A549 (cell line): ENCODE data around the gene RAPGEFL1. TPM values are rescaled to one million over a fixed set of nuclear protein-coding genes. Genes with fewer than 3 reads are reported as not detected.

ENCODE experiments used
- ATAC-seq, 2 experiments: fragments of 200-7000 bp in 1 of 2; fragments of >200 bp in 1 of 2; cut with Nextera tagmentation in 1 of 2; cut with Tn5 transposase in 1 of 2; 3 replicates each; pipeline versions ENCODE4 v1.8.0 to v1.9.1; 2018 to 2020; ENCODE audit warnings: mild to moderate bottlenecking in 1 of 2, moderate library complexity in 1 of 2
- CTCF ChIA-PET: fragments of 300-600 bp; sonication (Branson Sonifier 250); formaldehyde crosslinking; extraction: SDS; loops from one replicate; lab custom pipeline; 2021; ENCODE audit warnings: antibody characterized with exemption, inconsistent platforms; lab: Yijun Ruan, JAX
- POLR2A ChIA-PET: fragments of 350-600 bp; formaldehyde crosslinking; extraction: SDS; loops from one replicate; lab custom pipeline; 2021; ENCODE audit warnings: antibody characterized with exemption, inconsistent platforms; lab: Yijun Ruan, JAX
- DNase-seq, 2 experiments: peaks; one replicate each; pipeline versions ENCODE4 v3.0.0 to v3.0.0-alpha.2; 2011 to 2016; ENCODE audit warnings: low read depth in 1 of 2, low spot score in 1 of 2
- FAIRE-seq: peaks from 2 replicates; lab custom pipeline; 2011; peaks lifted over from hg19 to GRCh38; lab: Jason Lieb, UNC
- H3K27ac ChIP-seq, 2 experiments: fragments of >200 bp; sonication (Bioruptor Twin); formaldehyde crosslinking; 3 replicates each; pipeline ENCODE4 v1.5.1; 2016 to 2017
- H3K4me1 ChIP-seq: fragments of >200 bp; sonication (Bioruptor Twin); formaldehyde crosslinking; 3 replicates; pipeline ENCODE4 v1.6.1; 2016
- H3K4me2 ChIP-seq: fragments of >200 bp; sonication (Bioruptor Twin); formaldehyde crosslinking; 3 replicates; pipeline ENCODE4 v1.6.1; 2016
- H3K4me3 ChIP-seq: fragments of >200 bp; sonication (Bioruptor Twin); formaldehyde crosslinking; 3 replicates; pipeline ENCODE4 v1.5.1; 2016
- H3K9me3 ChIP-seq: fragments of >200 bp; sonication (Bioruptor Twin); formaldehyde crosslinking; 3 replicates; pipeline ENCODE4 v1.6.1; 2016
- BHLHE40 ChIP-seq: IDR thresholded peaks from 2 replicates; pipeline ENCODE4 v1.6.1; 2012; ENCODE audit warnings: low read depth, low read length, inconsistent platforms
- CBX2 ChIP-seq: fragments of 200-600 bp; sonication (generic); IDR thresholded peaks from 2 replicates; pipeline ENCODE4 v1.6.1; 2016; ENCODE audit warnings: low read depth, mild to moderate bottlenecking, borderline replicate concordance
- CBX8 ChIP-seq: fragments of 200-600 bp; sonication (generic); IDR thresholded peaks from 2 replicates; pipeline ENCODE4 v1.6.1; 2016
- EP300 ChIP-seq, 2 experiments: fragments of >200 bp; sonication (Bioruptor Twin); formaldehyde crosslinking; IDR thresholded peaks; 2 replicates in 1 of 2; 3 replicates in 1 of 2; pipeline ENCODE4 v1.6.1; 2016 to 2017
- FOXS1 ChIP-seq: fragments of 250-450 bp; sonication (Bioruptor Pico); IDR thresholded peaks from 2 replicates; pipeline ENCODE4 v1.5.0; 2020; ENCODE audit warnings: mild to moderate bottlenecking, moderate library complexity
- HOXA7 ChIP-seq: fragments of 250-450 bp; sonication (Bioruptor Pico); IDR thresholded peaks from 2 replicates; pipeline ENCODE4 v1.5.0; 2020; ENCODE audit warnings: mild to moderate bottlenecking, moderate library complexity
- HOXB13 ChIP-seq: fragments of 250-450 bp; sonication (Bioruptor Pico); IDR thresholded peaks from 2 replicates; pipeline ENCODE4 v1.5.0; 2020; ENCODE audit warnings: low read depth, mild to moderate bottlenecking, moderate library complexity
- JUNB ChIP-seq: fragments of >200 bp; sonication (Bioruptor Twin); formaldehyde crosslinking; IDR thresholded peaks from 2 replicates; pipeline ENCODE4 v1.6.1; 2016
- KDM1A ChIP-seq: fragments of 200-600 bp; sonication (generic); IDR thresholded peaks from 2 replicates; pipeline ENCODE4 v1.6.1; 2016; ENCODE audit warnings: low read depth, mild to moderate bottlenecking
- MAFK ChIP-seq: fragments of 450-650 bp; IDR thresholded peaks from 2 replicates; pipeline ENCODE4 v1.6.1; 2014; ENCODE audit not compliant: partially characterized antibody
- MYC ChIP-seq: IDR thresholded peaks from 2 replicates; pipeline ENCODE4 v1.6.1; 2012; ENCODE audit warnings: mild to moderate bottlenecking, inconsistent platforms, low read length, improper control_type of control experiment, borderline replicate concordance
- NR3C1 ChIP-seq: fragments of >200 bp; sonication (Bioruptor Twin); formaldehyde crosslinking; IDR thresholded peaks from 3 replicates; pipeline ENCODE4 v1.6.1; 2017
- POLR2AphosphoS2 ChIP-seq: conservative IDR thresholded peaks from 2 replicates; pipeline ENCODE4 v1.6.1; 2012; ENCODE audit warnings: low read length, improper control_type of control experiment, inconsistent platforms
- RARB ChIP-seq: fragments of 250-450 bp; sonication (Bioruptor Pico); IDR thresholded peaks from 2 replicates; pipeline ENCODE4 v1.8.0; 2021; ENCODE audit warnings: mild to moderate bottlenecking, moderate library complexity
- RFX5 ChIP-seq: fragments of 450-650 bp; IDR thresholded peaks from 2 replicates; pipeline ENCODE4 v1.7.1; 2014; ENCODE audit warnings: antibody characterized with exemption, mild to moderate bottlenecking, moderate library complexity
- SMC3 ChIP-seq: fragments of >200 bp; sonication (Bioruptor Twin); formaldehyde crosslinking; IDR thresholded peaks from 3 replicates; pipeline ENCODE4 v1.6.1; 2018; ENCODE audit warnings: inconsistent platforms
- ZFP36 ChIP-seq: fragments of 450-650 bp; IDR thresholded peaks from 2 replicates; pipeline ENCODE4 v1.6.1; 2014; ENCODE audit warnings: borderline replicate concordance; ENCODE audit not compliant: partially characterized antibody
- WGBS: methylation state at CpG from one replicate; pipeline ENCODE4 v1.1.6; 2017; ENCODE audit errors: missing lambda C conversion rate; 5-methylcytosine and 5-hydroxymethylcytosine counted together
- polyA plus RNA-seq, 4 experiments: library from polyadenylated mRNA; depleted of rRNA in 3 of 4; stranded (reverse); fragments of >200 nt; fragmentation: RNase III in 1 of 4; extraction: RNeasy Plus Mini Kit Qiagen cat#74134 plus additional on column Dnase treatment in 1 of 4; gene quantifications; 2 replicates in 3 of 4; 3 replicates in 1 of 4; pipeline ENCODE4 v1.2.3, GENCODE V29; 2011 to 2017
- TF ChIP-seq, protein P1 (sequence below): fragments of 450-650 bp; IDR thresholded peaks from 2 replicates; pipeline ENCODE4 v1.6.1; 2014; ENCODE audit warnings: antibody characterized with exemption
- TF ChIP-seq, protein P2 (sequence below): fragments of >200 bp; sonication (Bioruptor Twin); formaldehyde crosslinking; IDR thresholded peaks from 3 replicates; pipeline ENCODE4 v1.6.1; 2016
- TF ChIP-seq, protein P3 (sequence below): fragments of 150-350 bp; IDR thresholded peaks from 2 replicates; pipeline ENCODE4 v1.6.1; 2014; ENCODE audit warnings: low read depth, mild to moderate bottlenecking, low read length
- TF ChIP-seq, protein P4 (sequence below): fragments of >200 bp; sonication (Bioruptor Twin); formaldehyde crosslinking; IDR thresholded peaks from 2 replicates; pipeline ENCODE4 v1.6.1; 2016
- TF ChIP-seq, protein P5 (sequence below): IDR thresholded peaks from 2 replicates; pipeline ENCODE4 v1.6.1; 2012

Gene RAPGEFL1
- polyA plus RNA-seq, 2 of the 4 experiments (the other 2 are of a cell fraction): 4.1 to 4.8 TPM

DNA sequence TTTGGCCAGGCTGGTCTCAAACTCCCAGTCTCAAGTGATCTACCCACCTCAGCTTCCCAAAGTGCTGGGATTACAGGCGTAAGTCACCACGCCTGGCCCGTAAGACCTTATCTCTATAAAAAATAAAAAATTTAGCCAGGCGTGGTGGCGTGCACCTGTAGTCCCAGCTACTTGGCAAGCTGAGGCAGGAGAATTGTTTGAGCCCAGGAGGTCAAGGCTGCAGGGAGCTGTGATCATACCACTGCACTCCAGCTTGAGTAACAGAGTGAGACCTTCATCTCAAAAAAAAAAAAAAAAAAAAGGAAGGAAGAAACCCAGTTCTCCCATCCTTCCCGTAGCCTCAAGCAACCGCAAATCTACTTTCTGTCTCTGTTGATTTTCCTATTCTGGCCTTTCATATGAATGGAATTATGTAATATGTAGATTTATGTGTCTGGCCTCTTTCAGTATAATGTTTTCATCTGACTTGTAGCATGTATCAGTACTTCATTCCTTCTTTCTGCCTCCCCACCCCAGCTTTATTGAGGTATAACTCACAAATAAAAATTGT, 25.8 kb upstream of the RAPGEFL1 start (continued):
- TF ChIP-seq, protein P1, sequence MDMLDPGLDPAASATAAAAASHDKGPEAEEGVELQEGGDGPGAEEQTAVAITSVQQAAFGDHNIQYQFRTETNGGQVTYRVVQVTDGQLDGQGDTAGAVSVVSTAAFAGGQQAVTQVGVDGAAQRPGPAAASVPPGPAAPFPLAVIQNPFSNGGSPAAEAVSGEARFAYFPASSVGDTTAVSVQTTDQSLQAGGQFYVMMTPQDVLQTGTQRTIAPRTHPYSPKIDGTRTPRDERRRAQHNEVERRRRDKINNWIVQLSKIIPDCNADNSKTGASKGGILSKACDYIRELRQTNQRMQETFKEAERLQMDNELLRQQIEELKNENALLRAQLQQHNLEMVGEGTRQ: no peak
- no peak for TF ChIP-seq SMC3
- TF ChIP-seq POLR2AphosphoS2: no peak

DNA sequence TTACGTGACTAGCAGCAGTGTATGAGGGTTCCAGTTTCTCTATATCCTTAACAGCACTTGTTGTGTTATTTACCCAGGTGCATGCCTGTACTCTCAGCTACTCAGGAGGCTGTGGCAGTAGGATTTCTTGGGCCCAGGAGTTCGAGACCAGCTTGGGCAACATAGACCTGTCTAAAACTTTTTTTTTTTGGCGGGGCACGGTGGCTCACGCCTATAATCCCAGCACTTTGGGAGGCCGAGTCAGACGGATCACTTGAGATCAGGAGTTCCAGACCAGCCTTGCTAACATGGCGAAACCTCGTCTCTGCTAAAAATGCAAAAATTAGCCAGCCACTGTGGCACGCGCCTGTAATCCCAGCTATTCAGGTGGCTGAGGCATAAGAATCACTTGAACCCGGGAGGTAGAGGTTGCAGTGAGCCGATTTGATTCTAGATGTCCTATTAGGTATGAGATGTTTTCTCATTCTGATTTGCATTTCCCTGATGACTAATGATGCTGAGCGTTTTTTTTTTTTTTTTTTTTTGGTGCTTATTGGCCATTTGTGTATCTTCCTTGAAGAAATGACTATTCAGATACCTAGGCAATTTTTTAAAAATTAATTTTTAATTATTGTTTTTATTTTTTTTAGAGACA, 23.6 kb upstream of the RAPGEFL1 start:
- 89% methylated on average over 14 of the region's 14 CpGs for WGBS
- H3K4me1 ChIP-seq: peaks cover 5% of the 10 kb centered on the region; the same call in 1 of the 3 replicates
- CTCF ChIA-PET: interaction anchor here (1.2 to 4.1 kb wide), 4 partner anchors 13 to 42 kb away, joined by 3 to 40 read pairs (median 18); partner anchors contain the start of gene CASC3
- H3K4me3 ChIP-seq: no peak overlapping the region
- no peak for FAIRE-seq
- H3K9me3 ChIP-seq: no peaks in the 10 kb centered on the region
- H3K27ac ChIP-seq: peak overlapping the region; percentile 11 to 34; a peak in 4 of 6 replicates
- POLR2A ChIA-PET: no interaction called here
- no peak overlapping the region for H3K4me2 ChIP-seq
- ATAC-seq: no peak
- no peak for DNase-seq
- no peak for TF ChIP-seq RARB (CRISPR knock-in tag)
- TF ChIP-seq KDM1A: no peak
- no peak for TF ChIP-seq BHLHE40
- no peak for TF ChIP-seq HOXA7
- TF ChIP-seq CBX2: no peak
- TF ChIP-seq MAFK: no peak
- TF ChIP-seq MYC: no peak
- no peak for TF ChIP-seq ZFP36
- TF ChIP-seq, protein P2, sequence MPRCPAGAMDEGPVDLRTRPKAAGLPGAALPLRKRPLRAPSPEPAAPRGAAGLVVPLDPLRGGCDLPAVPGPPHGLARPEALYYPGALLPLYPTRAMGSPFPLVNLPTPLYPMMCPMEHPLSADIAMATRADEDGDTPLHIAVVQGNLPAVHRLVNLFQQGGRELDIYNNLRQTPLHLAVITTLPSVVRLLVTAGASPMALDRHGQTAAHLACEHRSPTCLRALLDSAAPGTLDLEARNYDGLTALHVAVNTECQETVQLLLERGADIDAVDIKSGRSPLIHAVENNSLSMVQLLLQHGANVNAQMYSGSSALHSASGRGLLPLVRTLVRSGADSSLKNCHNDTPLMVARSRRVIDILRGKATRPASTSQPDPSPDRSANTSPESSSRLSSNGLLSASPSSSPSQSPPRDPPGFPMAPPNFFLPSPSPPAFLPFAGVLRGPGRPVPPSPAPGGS: no peak
- TF ChIP-seq CBX8: no peak
- TF ChIP-seq NR3C1: no peak
- TF ChIP-seq RFX5: no peak
- no peak for TF ChIP-seq HOXB13
- TF ChIP-seq JUNB: no peak
- TF ChIP-seq, protein P3, sequence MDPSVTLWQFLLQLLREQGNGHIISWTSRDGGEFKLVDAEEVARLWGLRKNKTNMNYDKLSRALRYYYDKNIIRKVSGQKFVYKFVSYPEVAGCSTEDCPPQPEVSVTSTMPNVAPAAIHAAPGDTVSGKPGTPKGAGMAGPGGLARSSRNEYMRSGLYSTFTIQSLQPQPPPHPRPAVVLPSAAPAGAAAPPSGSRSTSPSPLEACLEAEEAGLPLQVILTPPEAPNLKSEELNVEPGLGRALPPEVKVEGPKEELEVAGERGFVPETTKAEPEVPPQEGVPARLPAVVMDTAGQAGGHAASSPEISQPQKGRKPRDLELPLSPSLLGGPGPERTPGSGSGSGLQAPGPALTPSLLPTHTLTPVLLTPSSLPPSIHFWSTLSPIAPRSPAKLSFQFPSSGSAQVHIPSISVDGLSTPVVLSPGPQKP: no peak
- TF ChIP-seq, protein P4, sequence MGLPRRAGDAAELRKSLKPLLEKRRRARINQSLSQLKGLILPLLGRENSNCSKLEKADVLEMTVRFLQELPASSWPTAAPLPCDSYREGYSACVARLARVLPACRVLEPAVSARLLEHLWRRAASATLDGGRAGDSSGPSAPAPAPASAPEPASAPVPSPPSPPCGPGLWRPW: no peak
- TF ChIP-seq, protein P5, sequence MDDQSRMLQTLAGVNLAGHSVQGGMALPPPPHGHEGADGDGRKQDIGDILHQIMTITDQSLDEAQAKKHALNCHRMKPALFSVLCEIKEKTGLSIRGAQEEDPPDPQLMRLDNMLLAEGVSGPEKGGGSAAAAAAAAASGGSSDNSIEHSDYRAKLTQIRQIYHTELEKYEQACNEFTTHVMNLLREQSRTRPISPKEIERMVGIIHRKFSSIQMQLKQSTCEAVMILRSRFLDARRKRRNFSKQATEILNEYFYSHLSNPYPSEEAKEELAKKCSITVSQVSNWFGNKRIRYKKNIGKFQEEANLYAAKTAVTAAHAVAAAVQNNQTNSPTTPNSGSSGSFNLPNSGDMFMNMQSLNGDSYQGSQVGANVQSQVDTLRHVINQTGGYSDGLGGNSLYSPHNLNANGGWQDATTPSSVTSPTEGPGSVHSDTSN: no peak
- TF ChIP-seq, all 56 proteins: peak for 0

DNA sequence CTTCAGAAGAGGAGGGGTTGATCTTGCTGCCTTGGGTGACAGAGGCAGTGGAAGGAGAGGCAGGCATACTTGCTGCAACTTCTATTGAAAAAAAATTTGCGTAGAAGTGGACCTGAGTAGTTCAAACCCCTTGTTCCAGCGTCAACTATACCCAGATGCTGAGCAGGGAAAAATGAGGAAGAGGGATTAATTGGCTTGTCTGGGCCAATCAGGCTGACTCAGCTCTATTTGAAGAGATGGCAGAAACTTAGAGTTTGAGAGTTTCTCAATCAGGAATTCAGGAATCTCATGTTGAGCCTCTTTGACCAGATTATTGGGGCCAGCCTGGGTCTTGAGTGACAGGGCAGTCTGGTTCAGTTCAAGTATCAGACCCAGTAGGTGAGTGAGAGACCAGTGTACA, 19.3 kb upstream of the RAPGEFL1 start:
- ATAC-seq: no peak; a peak in 1 of 6 replicates
- no peak overlapping the region for H3K27ac ChIP-seq
- CTCF ChIA-PET: interaction anchor here (0.6 to 6.4 kb wide), 8 partner anchors 10 to 133 kb away, joined by 3 to 76 read pairs (median 4); no protein-coding TSS in a partner anchor
- DNase-seq: no peak
- 96% methylated on average over 2 of the region's 2 CpGs for WGBS
- H3K9me3 ChIP-seq: no peaks in the 10 kb centered on the region
- POLR2A ChIA-PET: interaction anchor here (0.6 to 1.0 kb wide), 2 partner anchors 17 to 25 kb away, joined by 3 to 5 read pairs; partner anchors contain the start of gene CASC3
- H3K4me3 ChIP-seq: no peak overlapping the region
- H3K4me1 ChIP-seq: peaks cover 5% of the 10 kb centered on the region; the same call in 1 of the 3 replicates
- no peak overlapping the region for H3K4me2 ChIP-seq
- TF ChIP-seq, protein P4: no peak
- TF ChIP-seq, protein P2: no peak
- TF ChIP-seq FOXS1 (CRISPR knock-in tag) (no peak), MAFK (peak; percentile 91), EP300 (IDR thresholded peaks at IDR 0.05) (no peak)
- FAIRE-seq: no peak
